HepG2 (cell line): ENCODE results near the gene ITPRIPL1. TPM values are rescaled to one million over a fixed set of nuclear protein-coding genes. Genes with fewer than 3 reads are reported as not detected.

Source experiments
- CHD4 ChIP-seq: fragments of 200-600 bp; sonication (generic); IDR thresholded peaks from 2 replicates; pipeline ENCODE4 v1.7.0; 2017; ENCODE audit warnings: mild to moderate bottlenecking, low read length, borderline replicate concordance
- LCORL ChIP-seq, 2 experiments: fragments of 450-650 bp in 1 of 2; sonication (generic) in 1 of 2; formaldehyde crosslinking in 1 of 2; IDR thresholded peaks; 2 replicates each; pipeline versions ENCODE4 v1.5.0 to v1.6.1; 2017 to 2020; ENCODE audit warnings: antibody characterized with exemption in 1 of 2, missing genetic modification reagents in 1 of 2
- MEIS1 ChIP-seq: sonication (generic); formaldehyde crosslinking; IDR thresholded peaks from 2 replicates; pipeline ENCODE4 v1.9.0; 2021; ENCODE audit warnings: mild to moderate bottlenecking, missing genetic modification reagents, moderate library complexity, borderline replicate concordance
- MZF1 ChIP-seq: sonication (generic); formaldehyde crosslinking; IDR thresholded peaks from 2 replicates; pipeline ENCODE4 v1.8.1; 2023; ENCODE audit warnings: mild to moderate bottlenecking, missing genetic modification reagents, borderline replicate concordance
- NCOA2 ChIP-seq: sonication (generic); formaldehyde crosslinking; IDR thresholded peaks from 2 replicates; pipeline ENCODE4 v1.8.0; 2022; ENCODE audit warnings: inconsistent platforms
- NFE2L1 ChIP-seq: sonication (generic); formaldehyde crosslinking; IDR thresholded peaks from 2 replicates; pipeline ENCODE4 v1.4.0; 2020; ENCODE audit warnings: missing genetic modification reagents, mild to moderate bottlenecking, borderline replicate concordance
- NFIB ChIP-seq: sonication (generic); formaldehyde crosslinking; IDR thresholded peaks from 2 replicates; pipeline ENCODE4 v1.9.0; 2021; ENCODE audit warnings: missing genetic modification reagents, mild to moderate bottlenecking, borderline replicate concordance
- PRMT3 ChIP-seq: sonication (generic); formaldehyde crosslinking; IDR thresholded peaks from 2 replicates; pipeline ENCODE4 v1.8.1; 2022; ENCODE audit warnings: low read depth, mild to moderate bottlenecking, moderate library complexity, missing genetic modification reagents, borderline replicate concordance
- RFX1 ChIP-seq: fragments of 450-650 bp; IDR thresholded peaks from 2 replicates; pipeline ENCODE4 v1.6.1; 2017
- RFX5 ChIP-seq: IDR thresholded peaks from 2 replicates; pipeline ENCODE4 v1.6.1; 2011; ENCODE audit warnings: low read depth, low read length, improper control_type of control experiment
- SMYD3 ChIP-seq: sonication (generic); formaldehyde crosslinking; IDR thresholded peaks from 2 replicates; pipeline ENCODE4 v1.8.1; 2023; ENCODE audit warnings: mild to moderate bottlenecking, missing genetic modification reagents
- ZMYM3 ChIP-seq: sonication (generic); formaldehyde crosslinking; IDR thresholded peaks from 2 replicates; pipeline ENCODE4 v1.5.1; 2020; ENCODE audit warnings: mild to moderate bottlenecking, missing genetic modification reagents
- ZNF124 ChIP-seq: sonication (generic); formaldehyde crosslinking; IDR thresholded peaks from 2 replicates; pipeline ENCODE4 v1.4.0; 2020; ENCODE audit warnings: missing genetic modification reagents
- ZNF160 ChIP-seq: sonication (generic); formaldehyde crosslinking; IDR thresholded peaks from 2 replicates; pipeline ENCODE4 v1.8.0; 2022; ENCODE audit warnings: mild to moderate bottlenecking, inconsistent platforms, missing genetic modification reagents
- ZNF251 ChIP-seq: sonication (generic); formaldehyde crosslinking; IDR thresholded peaks from 2 replicates; pipeline ENCODE4 v1.9.0; 2021; ENCODE audit warnings: mild to moderate bottlenecking, missing genetic modification reagents
- ZNF746 ChIP-seq: sonication (generic); formaldehyde crosslinking; IDR thresholded peaks from 2 replicates; pipeline ENCODE4 v1.8.0; 2022; ENCODE audit warnings: mild to moderate bottlenecking, missing genetic modification reagents
- ZNF790 ChIP-seq: sonication (generic); formaldehyde crosslinking; IDR thresholded peaks from 2 replicates; pipeline ENCODE4 v1.8.0; 2022; ENCODE audit warnings: missing genetic modification reagents, mild to moderate bottlenecking, borderline replicate concordance
- ZSCAN21 ChIP-seq: sonication (generic); formaldehyde crosslinking; IDR thresholded peaks from 2 replicates; pipeline ENCODE4 v1.8.0; 2022; ENCODE audit warnings: mild to moderate bottlenecking, missing genetic modification reagents, moderate library complexity, borderline replicate concordance
- polyA plus RNA-seq, 8 experiments: library from polyadenylated mRNA; depleted of rRNA in 3 of 8; stranded (reverse) in 7 of 8; unstranded in 1 of 8; fragments of >200 nt; fragmentation: Illumina TruSeq in 4 of 8; extraction: Trizol in 4 of 8; gene quantifications; 2 replicates each; pipeline versions ENCODE4 v1.2.1 to v1.2.3, GENCODE V29; 2011 to 2016; ENCODE audit warnings: low read depth in 4 of 8, missing spikeins in 1 of 8, mixed read lengths in 1 of 8; ENCODE audit not compliant: insufficient read depth in 1 of 8
- total RNA-seq, 5 experiments: library from RNA; depleted of rRNA; stranded (reverse); fragments of >200 nt; fragmentation: Illumina TruSeq; extraction: Trizol; gene quantifications; 2 replicates each; pipeline ENCODE4 v1.2.3, GENCODE V29; 2016; ENCODE audit warnings: low read depth in 1 of 5
- TF ChIP-seq, protein P1 (sequence below): sonication (generic); formaldehyde crosslinking; IDR thresholded peaks from 2 replicates; pipeline ENCODE4 v1.4.0; 2020; ENCODE audit warnings: mild to moderate bottlenecking, missing genetic modification reagents
- TF ChIP-seq, protein P2 (sequence below): sonication (generic); formaldehyde crosslinking; conservative IDR thresholded peaks from 2 replicates; pipeline ENCODE4 v1.4.0; 2020; ENCODE audit warnings: mild to moderate bottlenecking, missing genetic modification reagents, moderate library complexity
- TF ChIP-seq, protein P3 (sequence below): sonication (generic); formaldehyde crosslinking; IDR thresholded peaks from 2 replicates; pipeline ENCODE4 v1.5.0; 2020; ENCODE audit warnings: missing genetic modification reagents, mild to moderate bottlenecking, borderline replicate concordance
- TF ChIP-seq, protein P4 (sequence below): sonication (generic); formaldehyde crosslinking; IDR thresholded peaks from 2 replicates; pipeline ENCODE4 v1.4.0; 2020; ENCODE audit warnings: missing genetic modification reagents, low read depth, mild to moderate bottlenecking, borderline replicate concordance

The ITPRIPL1 gene
- total and polyA plus RNA-seq, 2 of the 13 experiments (the other 11 are each of a cell fraction or from before 2014, with no cell fraction given): 4.3 to 11.7 TPM

DNA sequence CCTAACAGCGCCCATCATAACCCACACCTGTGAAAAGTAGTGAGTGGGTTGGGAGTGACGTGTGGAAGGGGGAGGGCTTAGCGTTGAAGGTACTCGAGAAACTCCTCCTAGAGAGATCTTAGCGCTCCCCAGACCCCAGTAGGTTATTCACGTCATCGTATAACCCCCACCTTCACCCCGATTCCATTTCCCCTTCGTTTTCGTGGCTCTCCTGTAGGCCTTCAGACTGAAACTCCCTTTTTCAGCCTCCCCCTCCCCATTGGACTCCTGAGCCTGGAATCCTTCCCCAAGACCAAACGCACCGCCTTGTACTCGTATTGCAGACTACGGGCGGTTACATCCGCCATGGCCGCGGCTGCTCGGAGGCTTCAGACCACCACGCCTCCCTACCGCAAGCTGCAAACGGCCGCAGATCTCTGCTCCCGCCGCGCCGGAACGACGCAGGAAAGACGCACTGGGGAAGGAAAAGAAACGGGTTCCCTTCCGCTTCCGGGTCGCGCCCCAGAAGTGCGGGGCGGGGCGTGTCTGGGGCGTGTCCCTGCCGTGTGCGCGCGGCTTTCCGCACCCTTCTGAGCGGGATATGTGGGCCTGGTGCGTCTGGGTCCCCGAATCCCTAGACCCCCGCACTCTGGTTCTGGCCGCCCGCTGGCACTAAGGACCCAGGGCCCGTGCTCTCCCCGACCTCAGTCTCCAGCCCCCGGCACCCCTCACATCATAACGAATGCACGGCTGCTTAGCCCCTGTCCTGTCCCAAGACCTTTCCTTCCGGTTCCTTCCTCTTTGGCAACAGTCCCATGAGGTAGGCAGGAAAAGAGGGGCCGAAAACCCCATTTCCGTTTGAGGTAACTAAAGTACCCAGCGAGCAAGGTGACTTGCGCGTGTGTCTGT, 19.8 kb upstream of the ITPRIPL1 start, which contains the start of gene SNRNP200 (continued):
- TF ChIP-seq, protein P1, sequence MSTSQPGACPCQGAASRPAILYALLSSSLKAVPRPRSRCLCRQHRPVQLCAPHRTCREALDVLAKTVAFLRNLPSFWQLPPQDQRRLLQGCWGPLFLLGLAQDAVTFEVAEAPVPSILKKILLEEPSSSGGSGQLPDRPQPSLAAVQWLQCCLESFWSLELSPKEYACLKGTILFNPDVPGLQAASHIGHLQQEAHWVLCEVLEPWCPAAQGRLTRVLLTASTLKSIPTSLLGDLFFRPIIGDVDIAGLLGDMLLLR (CRISPR knock-in tag): peak; percentile 78
- TF ChIP-seq, protein P2, sequence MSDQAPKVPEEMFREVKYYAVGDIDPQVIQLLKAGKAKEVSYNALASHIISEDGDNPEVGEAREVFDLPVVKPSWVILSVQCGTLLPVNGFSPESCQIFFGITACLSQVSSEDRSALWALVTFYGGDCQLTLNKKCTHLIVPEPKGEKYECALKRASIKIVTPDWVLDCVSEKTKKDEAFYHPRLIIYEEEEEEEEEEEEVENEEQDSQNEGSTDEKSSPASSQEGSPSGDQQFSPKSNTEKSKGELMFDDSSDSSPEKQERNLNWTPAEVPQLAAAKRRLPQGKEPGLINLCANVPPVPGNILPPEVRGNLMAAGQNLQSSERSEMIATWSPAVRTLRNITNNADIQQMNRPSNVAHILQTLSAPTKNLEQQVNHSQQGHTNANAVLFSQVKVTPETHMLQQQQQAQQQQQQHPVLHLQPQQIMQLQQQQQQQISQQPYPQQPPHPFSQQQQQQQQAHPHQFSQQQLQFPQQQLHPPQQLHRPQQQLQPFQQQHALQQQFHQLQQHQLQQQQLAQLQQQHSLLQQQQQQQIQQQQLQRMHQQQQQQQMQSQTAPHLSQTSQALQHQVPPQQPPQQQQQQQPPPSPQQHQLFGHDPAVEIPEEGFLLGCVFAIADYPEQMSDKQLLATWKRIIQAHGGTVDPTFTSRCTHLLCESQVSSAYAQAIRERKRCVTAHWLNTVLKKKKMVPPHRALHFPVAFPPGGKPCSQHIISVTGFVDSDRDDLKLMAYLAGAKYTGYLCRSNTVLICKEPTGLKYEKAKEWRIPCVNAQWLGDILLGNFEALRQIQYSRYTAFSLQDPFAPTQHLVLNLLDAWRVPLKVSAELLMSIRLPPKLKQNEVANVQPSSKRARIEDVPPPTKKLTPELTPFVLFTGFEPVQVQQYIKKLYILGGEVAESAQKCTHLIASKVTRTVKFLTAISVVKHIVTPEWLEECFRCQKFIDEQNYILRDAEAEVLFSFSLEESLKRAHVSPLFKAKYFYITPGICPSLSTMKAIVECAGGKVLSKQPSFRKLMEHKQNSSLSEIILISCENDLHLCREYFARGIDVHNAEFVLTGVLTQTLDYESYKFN (CRISPR knock-in tag): peak; percentile 76
- TF ChIP-seq, protein P3, sequence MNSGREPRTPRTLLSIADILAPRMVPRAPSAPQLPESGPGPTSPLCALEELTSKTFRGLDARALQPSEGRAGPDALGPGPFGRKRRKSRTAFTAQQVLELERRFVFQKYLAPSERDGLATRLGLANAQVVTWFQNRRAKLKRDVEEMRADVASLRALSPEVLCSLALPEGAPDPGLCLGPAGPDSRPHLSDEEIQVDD: no peak; the same call in 1 of the 2 replicates
- TF ChIP-seq ZNF746 (CRISPR knock-in tag) (no peak; the same call in 1 of the 2 replicates), LCORL (IDR thresholded peaks at IDR 0.05) (peak; percentile 58; the same call in 1 of the 2 replicates), LCORL (CRISPR knock-in tag; IDR thresholded peaks at IDR 0.05) (peak; percentile 90), SMYD3 (CRISPR knock-in tag) (no peak), RFX1 (no peak), CHD4 (no peak), NCOA2 (CRISPR knock-in tag) (peak; percentile 55), ZNF124 (peak; percentile 72; the same call in 1 of the 2 replicates), ZSCAN21 (CRISPR knock-in tag) (no peak; the same call in 1 of the 2 replicates), ZNF160 (CRISPR knock-in tag) (peak; percentile 78), MZF1 (CRISPR knock-in tag) (peak; percentile 80; the same call in 1 of the 2 replicates), MEIS1 (CRISPR knock-in tag) (peak; percentile 86; the same call in 1 of the 2 replicates), ZMYM3 (CRISPR knock-in tag) (peak; percentile 65), ZNF251 (CRISPR knock-in tag) (peak; percentile 61; the same call in 1 of the 2 replicates), NFE2L1 (no peak), RFX5 (no peak), PRMT3 (no peak), ZNF790 (no peak; the same call in 1 of the 2 replicates), NFIB (CRISPR knock-in tag) (no peak)
- TF ChIP-seq, protein P4, sequence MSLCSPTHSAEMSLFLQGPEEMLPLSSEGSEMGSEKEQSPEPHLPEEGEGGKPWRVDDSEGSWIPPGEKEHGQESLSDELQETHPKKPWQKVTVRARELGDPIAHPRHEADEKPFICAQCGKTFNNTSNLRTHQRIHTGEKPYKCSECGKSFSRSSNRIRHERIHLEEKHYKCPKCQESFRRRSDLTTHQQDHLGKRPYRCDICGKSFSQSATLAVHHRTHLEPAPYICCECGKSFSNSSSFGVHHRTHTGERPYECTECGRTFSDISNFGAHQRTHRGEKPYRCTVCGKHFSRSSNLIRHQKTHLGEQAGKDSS: peak; percentile 97; the same call in 1 of the 2 replicates
